ENCODE results near the gene STIM1.
A peak's percentile ranks its signal among the peaks of the same experiment; 100 is the strongest.
"Not testable (repeated sequence)": the region's sequence is repeated elsewhere in the genome, so short reads cannot be mapped to it uniquely, and the experiment has no call there.

STIM1 gene

GRCh38 chr11:4027746-4028145 is 172.3 kb downstream of the STIM1 start:
- DNase-seq (ENCODE audit: low spot score), result no peak

- DNase-seq (ENCODE audit: low spot score), result no peak
These were observed 174.7 kb downstream of the STIM1 start for GRCh38 chr11:4030197-4030596.

GRCh38 chr11:4032097-4032496 is 176.6 kb downstream of the STIM1 start:
- DNase-seq (ENCODE audit: low spot score), result no peak

GRCh38 chr11:4035985-4036384 is 180.5 kb downstream of the STIM1 start:
- no peak for DNase-seq (ENCODE audit: low spot score)

- no peak for DNase-seq (ENCODE audit: low spot score)
These were observed 183.5 kb downstream of the STIM1 start for GRCh38 chr11:4039011-4039410.

GRCh38 chr11:4040461-4040860 is 185.0 kb downstream of the STIM1 start:
- no peak for DNase-seq (ENCODE audit: low spot score)

GRCh38 chr11:4041731-4042391 is 186.4 kb downstream of the STIM1 start:
- DNase-seq (ENCODE audit: low spot score), result no peak

GRCh38 chr11:4044976-4045646 is 189.6 kb downstream of the STIM1 start:
- no peak for DNase-seq (ENCODE audit: low spot score)

- no peak for DNase-seq (ENCODE audit: low spot score)
These were observed 192.9 kb downstream of the STIM1 start for GRCh38 chr11:4048340-4048739.

- no peak for DNase-seq (ENCODE audit: low spot score)
These were observed 193.5 kb downstream of the STIM1 start for GRCh38 chr11:4049006-4049405.

GRCh38 chr11:4050138-4050537 is 194.7 kb downstream of the STIM1 start:
- no peak for DNase-seq (ENCODE audit: low spot score)

- not testable (repeated sequence) for DNase-seq (ENCODE audit: low spot score)
These were observed 197.7 kb downstream of the STIM1 start for GRCh38 chr11:4053200-4053599.

- DNase-seq (ENCODE audit: low spot score), result no peak
These were observed 199.2 kb downstream of the STIM1 start for GRCh38 chr11:4054643-4055042.

GRCh38 chr11:4059424-4059823 is 204.0 kb downstream of the STIM1 start:
- no peak for DNase-seq (ENCODE audit: low spot score)

- DNase-seq (ENCODE audit: low spot score), result no peak
These were observed 204.9 kb downstream of the STIM1 start for GRCh38 chr11:4060182-4060923.

- no peak for DNase-seq (ENCODE audit: low spot score)
These were observed 206.2 kb downstream of the STIM1 start for GRCh38 chr11:4061700-4062099.

GRCh38 chr11:4063348-4063747 is 207.9 kb downstream of the STIM1 start:
- DNase-seq (ENCODE audit: low spot score), result no peak

- DNase-seq (ENCODE audit: low spot score), result no peak
These were observed 209.0 kb downstream of the STIM1 start for GRCh38 chr11:4064278-4064955.

GRCh38 chr11:4065086-4065485 is 209.6 kb downstream of the STIM1 start:
- DNase-seq (ENCODE audit: low spot score), result no peak

- DNase-seq (ENCODE audit: low spot score), result no peak
These were observed 210.3 kb downstream of the STIM1 start for GRCh38 chr11:4065601-4066377.

- no peak for DNase-seq (ENCODE audit: low spot score)
These were observed 211.4 kb downstream of the STIM1 start for GRCh38 chr11:4066910-4067309.

GRCh38 chr11:4068962-4069361 is 213.5 kb downstream of the STIM1 start:
- DNase-seq (ENCODE audit: low spot score), result peak; percentile 10
